Measurements from ENCODE around the gene HSD17B1.
"Not testable (repeated sequence)": the region's sequence is repeated elsewhere in the genome, so short reads cannot be mapped to it uniquely, and the experiment has no call there.

The HSD17B1 gene

GRCh38 chr17:42537826-42538451 lies 14.8 kb upstream of the HSD17B1 start:
- Histone ChIP-seq H3K4me1 (peaks cover 25 to 46% (median 39%) of the 10 kb centered on the region in 10 experiments), H3K9me3 (replicated peaks in 1 of 11) (no peaks in the 10 kb centered on the region), H3K4me2 (peak overlapping the region; percentile 77 to 97 (median 94); a peak in 16 of 22 replicates), H3K27ac (0 out of 22 replicates have a peak overlapping the region, but pooled peaks of 1 of the 11 experiments have one; percentile 2), H4K20me1 (peaks cover 0 to 43% (median 11%) of the 10 kb centered on the region in 11 experiments; a peak in 11 of 22 replicates), H3K9ac (peak overlapping the region in 6 of 11 experiments; percentile 89 to 96 (median 92); a peak in 5 of 22 replicates), H3K4me3 (peak overlapping the region in 3 of 10 experiments; percentile 84 to 94 (median 91); a peak in 2 of 20 replicates), H3K27me3 (no peaks in the 10 kb centered on the region), H3K36me3 (peaks cover 30 to 57% (median 43%) of the 10 kb centered on the region in 11 experiments)
- TF ChIP-seq Cebpa-rat (IDR thresholded peaks at IDR 0.05): no peak

GRCh38 chr17:42538482-42538881 lies 14.2 kb upstream of the HSD17B1 start:
- peak overlapping the region in 1 of 11 experiments; percentile 96; a peak in 1 of 22 replicates for H3K9ac ChIP-seq
- H3K4me1 ChIP-seq: peaks cover 21 to 41% (median 34%) of the 10 kb centered on the region in 10 experiments
- no peak overlapping the region for H3K4me3 ChIP-seq
- peaks cover 36 to 63% (median 49%) of the 10 kb centered on the region in 11 experiments for H3K36me3 ChIP-seq
- H3K27me3 ChIP-seq: no peaks in the 10 kb centered on the region
- H4K20me1 ChIP-seq: peaks cover 0 to 49% (median 11%) of the 10 kb centered on the region in 11 experiments; a peak in 11 of 22 replicates
- peak overlapping the region in 2 of 11 experiments; percentile 89 to 95; a peak in 2 of 22 replicates for H3K4me2 ChIP-seq
- no peaks in the 10 kb centered on the region for H3K9me3 ChIP-seq (replicated peaks in 1 of 11)
- 0 out of 22 replicates have a peak overlapping the region, but pooled peaks of 1 of the 11 experiments have one; percentile 2 for H3K27ac ChIP-seq
- no peak for TF ChIP-seq Cebpa-rat (IDR thresholded peaks at IDR 0.05)

DNA sequence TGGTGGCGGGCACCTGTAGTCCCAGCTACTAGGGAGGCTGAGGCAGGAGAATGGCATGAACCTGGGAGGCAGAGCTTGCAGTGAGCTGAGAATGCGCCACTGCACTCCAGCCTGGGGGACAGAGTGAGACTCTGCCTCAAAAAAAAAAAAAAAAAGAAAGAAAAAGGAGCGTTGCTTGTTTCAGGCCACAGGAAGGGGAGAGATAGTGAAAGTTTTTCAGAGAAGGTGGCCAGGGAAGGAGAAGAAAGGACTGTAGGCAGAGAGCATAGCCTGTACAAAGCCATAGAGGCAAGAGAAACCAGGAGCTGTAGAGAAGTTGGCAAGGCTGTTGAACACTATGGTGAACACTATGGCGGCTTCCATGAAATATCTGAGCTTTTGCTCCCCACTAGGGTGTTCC lies 12.2 kb upstream of the HSD17B1 start:
- not testable (repeated sequence) for H3K4me3 ChIP-seq; H3K4me2 ChIP-seq; H3K27ac ChIP-seq; H3K9me3 ChIP-seq (replicated peaks in 1 of 11); H3K27me3 ChIP-seq; H3K9ac ChIP-seq
- H4K20me1 ChIP-seq: peaks cover 0 to 62% (median 14%) of the 10 kb centered on the region in 11 experiments; a peak in 13 of 22 replicates
- peaks cover 14 to 26% (median 21%) of the 10 kb centered on the region in 10 experiments for H3K4me1 ChIP-seq
- peaks cover 47 to 79% (median 60%) of the 10 kb centered on the region in 11 experiments for H3K36me3 ChIP-seq

GRCh38 chr17:42541041-42541833 lies 11.5 kb upstream of the HSD17B1 start:
- no peak for TF ChIP-seq Cebpa-rat (IDR thresholded peaks at IDR 0.05)
- Histone ChIP-seq H4K20me1 (peaks cover 0 to 62% (median 14%) of the 10 kb centered on the region in 11 experiments; a peak in 13 of 22 replicates), H3K27ac (no peak overlapping the region; a peak in 1 of 22 replicates), H3K4me3 (no peak overlapping the region), H3K4me2 (no peak overlapping the region), H3K4me1 (peaks cover 11 to 24% (median 17%) of the 10 kb centered on the region in 10 experiments), H3K9me3 (replicated peaks in 1 of 11) (no peaks in the 10 kb centered on the region), H3K27me3 (no peaks in the 10 kb centered on the region), H3K9ac (no peak overlapping the region; a peak in 1 of 22 replicates), H3K36me3 (peaks cover 47 to 79% (median 60%) of the 10 kb centered on the region in 11 experiments)

- no peak for TF ChIP-seq Cebpa-rat (IDR thresholded peaks at IDR 0.05)
- H3K4me2 ChIP-seq: no peak overlapping the region
These were observed 9.3 kb upstream of the HSD17B1 start for GRCh38 chr17:42543190-42544079.

DNA sequence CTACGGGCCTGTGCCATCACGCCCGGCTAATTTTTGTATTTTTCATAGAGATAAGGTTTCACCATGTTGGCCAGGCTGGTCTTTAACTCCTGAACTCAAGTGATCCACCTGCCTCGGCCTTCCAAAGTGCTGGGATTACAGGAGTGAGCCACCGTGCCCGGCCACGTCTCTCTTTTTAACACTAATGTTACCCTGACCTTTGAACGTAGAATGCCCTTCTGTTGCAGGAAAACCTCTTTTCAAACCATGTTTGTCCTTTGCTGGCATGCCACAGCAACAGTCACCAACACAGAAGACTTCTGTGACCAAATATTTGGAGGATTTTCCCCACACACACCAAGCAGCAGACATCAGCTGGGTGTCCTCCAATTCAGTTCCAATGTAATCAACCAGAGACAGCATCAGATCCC lies 7.8 kb upstream of the HSD17B1 start:
- Histone ChIP-seq H3K27ac (no peak overlapping the region), H3K4me1 (peaks cover 13 to 23% (median 17%) of the 10 kb centered on the region in 10 experiments; a peak in 19 of 20 replicates), H3K9me3 (replicated peaks in 1 of 11) (no peaks in the 10 kb centered on the region), H4K20me1 (peaks cover 0 to 56% (median 18%) of the 10 kb centered on the region in 11 experiments; a peak in 15 of 22 replicates), H3K9ac (no peak overlapping the region), H3K4me3 (no peak overlapping the region), H3K36me3 (peaks cover 28 to 53% (median 41%) of the 10 kb centered on the region in 11 experiments; a peak in 21 of 22 replicates), H3K27me3 (peaks cover 0 to 15% (median 0%) of the 10 kb centered on the region in 11 experiments; a peak in 3 of 22 replicates), H3K4me2 (no peak overlapping the region)
- no peak for TF ChIP-seq Cebpa-rat (IDR thresholded peaks at IDR 0.05)

More at GRCh38 chr17:42543190-42544079, 9.3 kb upstream of the HSD17B1 start:
- Histone ChIP-seq H3K4me1 (peaks cover 5 to 14% (median 7%) of the 10 kb centered on the region in 10 experiments; a peak in 14 of 20 replicates), H3K9ac (no peak overlapping the region), H3K4me3 (no peak overlapping the region), H4K20me1 (peaks cover 0 to 56% (median 12%) of the 10 kb centered on the region in 11 experiments; a peak in 16 of 22 replicates), H3K27ac (no peak overlapping the region), H3K36me3 (peaks cover 41 to 67% (median 55%) of the 10 kb centered on the region in 11 experiments), H3K9me3 (replicated peaks in 1 of 11) (no peaks in the 10 kb centered on the region), H3K27me3 (peaks cover 0 to 7% (median 0%) of the 10 kb centered on the region in 11 experiments; a peak in 3 of 22 replicates)

DNA sequence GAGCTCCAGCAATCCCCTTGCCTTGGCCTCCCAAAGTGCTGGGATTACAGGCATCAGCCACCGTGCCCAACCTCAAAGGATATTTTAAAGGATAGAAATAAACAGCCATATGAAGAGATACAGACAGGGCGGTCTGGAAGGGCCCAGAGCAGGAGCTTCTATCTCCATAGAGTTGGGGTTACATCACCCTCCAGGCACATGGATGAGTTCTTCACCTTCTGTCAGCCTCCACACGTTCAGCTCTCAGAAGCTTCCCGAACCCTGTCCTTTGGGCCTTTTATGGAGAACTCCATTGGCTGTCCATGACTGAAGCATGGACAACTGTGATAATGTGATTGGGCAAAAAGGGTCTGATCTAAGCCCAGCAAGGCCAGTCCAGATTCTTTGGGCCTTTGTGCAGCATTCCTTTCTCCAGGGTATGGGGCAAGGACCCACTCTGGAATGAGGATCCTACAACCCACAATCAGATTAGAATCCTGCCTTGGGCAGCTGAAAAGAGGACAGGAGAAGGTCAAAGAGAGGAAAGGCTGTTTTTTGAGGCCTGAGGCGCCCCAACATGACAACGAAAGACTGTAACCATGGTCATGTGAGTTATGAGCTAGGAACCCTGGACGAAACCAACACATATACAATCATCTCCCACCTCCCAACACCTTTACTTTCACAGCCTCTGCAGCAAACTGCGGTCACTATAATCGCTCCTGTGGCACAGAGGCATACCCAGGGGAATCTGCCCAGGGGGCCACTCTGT lies 6.8 kb upstream of the HSD17B1 start:
- H3K4me3 ChIP-seq; H3K9ac ChIP-seq; H3K27ac ChIP-seq; H3K4me2 ChIP-seq; H3K9me3 ChIP-seq (replicated peaks in 1 of 11): not testable (repeated sequence)
- peaks cover 14 to 23% (median 17%) of the 10 kb centered on the region in 10 experiments; a peak in 19 of 20 replicates for H3K4me1 ChIP-seq
- H4K20me1 ChIP-seq: peaks cover 0 to 57% (median 20%) of the 10 kb centered on the region in 11 experiments; a peak in 15 of 22 replicates
- H3K27me3 ChIP-seq: peaks cover 0 to 15% (median 0%) of the 10 kb centered on the region in 11 experiments; a peak in 3 of 22 replicates
- peaks cover 28 to 42% (median 38%) of the 10 kb centered on the region in 11 experiments; a peak in 21 of 22 replicates for H3K36me3 ChIP-seq
